Activated CD4-positive, alpha-beta T cell treated with anti-CD3 and anti-CD28 coated beads, Interleukin-2, amount 50 U/mL, for 16 hours (primary cell): Measurements from ENCODE around the gene TAF6L.
"Not testable (repeated sequence)": the region's sequence is repeated elsewhere in the genome, so short reads cannot be mapped to it uniquely, and the experiment has no call there.

Experiments used
- DNase-seq: peaks from one replicate; pipeline ENCODE4 v3.0.0-alpha.2; 2020

The TAF6L gene, protein sequence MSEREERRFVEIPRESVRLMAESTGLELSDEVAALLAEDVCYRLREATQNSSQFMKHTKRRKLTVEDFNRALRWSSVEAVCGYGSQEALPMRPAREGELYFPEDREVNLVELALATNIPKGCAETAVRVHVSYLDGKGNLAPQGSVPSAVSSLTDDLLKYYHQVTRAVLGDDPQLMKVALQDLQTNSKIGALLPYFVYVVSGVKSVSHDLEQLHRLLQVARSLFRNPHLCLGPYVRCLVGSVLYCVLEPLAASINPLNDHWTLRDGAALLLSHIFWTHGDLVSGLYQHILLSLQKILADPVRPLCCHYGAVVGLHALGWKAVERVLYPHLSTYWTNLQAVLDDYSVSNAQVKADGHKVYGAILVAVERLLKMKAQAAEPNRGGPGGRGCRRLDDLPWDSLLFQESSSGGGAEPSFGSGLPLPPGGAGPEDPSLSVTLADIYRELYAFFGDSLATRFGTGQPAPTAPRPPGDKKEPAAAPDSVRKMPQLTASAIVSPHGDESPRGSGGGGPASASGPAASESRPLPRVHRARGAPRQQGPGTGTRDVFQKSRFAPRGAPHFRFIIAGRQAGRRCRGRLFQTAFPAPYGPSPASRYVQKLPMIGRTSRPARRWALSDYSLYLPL

GRCh38 chr11:62771144-62772021 lies at the start of gene TAF6L:
Gene TAF6L (plus strand): TSS chr11:62771396. CDS start chr11:62775784, 4,388 bp downstream.
- peak; percentile 96 for DNase-seq

- no peak for DNase-seq
These were observed 49.2 kb upstream of the TAF6L start for GRCh38 chr11:62721994-62722393.

DNA sequence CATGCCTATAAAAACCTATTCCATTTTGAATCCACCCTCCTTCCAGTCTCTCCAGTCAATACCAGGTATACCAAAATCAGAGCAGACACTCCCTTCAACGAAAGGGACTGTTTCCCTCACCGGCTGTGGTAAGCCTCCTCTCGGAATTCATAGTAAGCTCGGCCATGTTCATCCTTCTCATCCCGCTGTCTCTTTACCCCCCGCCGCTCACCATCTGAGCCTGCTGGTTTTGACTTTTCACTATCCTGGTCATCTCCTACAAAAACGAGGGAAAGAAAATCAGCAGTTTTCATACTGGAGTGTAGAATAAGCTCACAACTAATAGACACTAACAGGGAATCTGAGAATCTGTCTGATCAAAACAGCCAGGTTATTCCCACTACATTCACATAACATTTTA lies 47.0 kb upstream of the TAF6L start:
- DNase-seq = no peak

DNA sequence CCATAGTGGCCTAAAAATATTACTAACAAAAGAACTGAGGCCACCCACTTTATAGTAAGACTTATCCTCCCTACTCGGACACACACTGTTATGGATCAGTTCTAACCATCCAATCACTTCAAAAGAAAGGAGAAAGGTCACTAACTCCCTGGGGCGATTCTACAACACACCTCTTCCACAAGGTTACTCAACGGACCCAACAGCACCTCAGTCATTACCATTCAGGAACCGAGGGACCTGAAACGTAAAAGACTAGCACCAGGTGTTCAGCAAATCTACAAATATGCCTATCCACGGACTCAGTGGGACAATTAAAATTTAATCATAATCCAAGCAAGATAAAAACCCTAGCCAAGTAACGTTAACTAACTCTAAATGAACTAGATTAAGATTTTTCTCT lies 45.5 kb upstream of the TAF6L start:
- DNase-seq = no peak

DNA sequence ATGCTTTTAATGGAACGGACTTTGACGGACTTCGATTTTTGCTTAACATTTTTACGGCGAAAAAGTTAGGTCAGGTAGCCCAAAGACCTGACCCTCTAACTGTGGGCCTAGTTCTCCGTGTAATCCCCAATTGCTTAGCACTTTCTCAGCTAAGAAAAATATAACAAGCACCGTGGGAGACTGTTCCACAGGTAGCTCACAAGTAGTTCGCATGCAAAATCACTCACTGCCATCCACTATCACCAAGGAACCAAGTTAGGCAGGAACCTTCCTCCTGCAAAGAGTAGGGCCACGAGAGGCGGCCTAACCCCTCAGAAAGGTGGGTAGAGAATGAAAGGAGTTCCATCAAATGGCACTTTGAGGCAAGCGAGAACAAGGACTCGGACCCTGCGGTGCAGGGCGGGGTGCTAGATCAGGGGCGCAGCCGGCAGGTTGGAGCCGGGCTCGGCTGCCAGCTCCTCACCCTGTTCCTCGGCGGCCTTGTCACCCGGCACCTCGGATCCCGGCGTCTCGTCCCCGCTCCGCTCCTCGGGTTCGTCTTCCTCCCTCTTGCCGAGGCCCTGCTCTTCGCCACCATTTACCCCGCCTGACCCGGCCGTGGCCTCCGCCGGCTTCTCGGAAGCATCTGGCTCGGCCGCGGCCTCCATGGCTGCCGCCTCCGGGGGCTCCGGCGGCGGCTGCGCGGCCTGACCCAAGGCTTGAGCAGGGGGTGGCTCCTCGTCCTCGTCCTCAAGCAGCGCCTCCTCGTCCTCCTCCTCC lies 44.9 kb upstream of the TAF6L start:
- no peak for DNase-seq

DNA sequence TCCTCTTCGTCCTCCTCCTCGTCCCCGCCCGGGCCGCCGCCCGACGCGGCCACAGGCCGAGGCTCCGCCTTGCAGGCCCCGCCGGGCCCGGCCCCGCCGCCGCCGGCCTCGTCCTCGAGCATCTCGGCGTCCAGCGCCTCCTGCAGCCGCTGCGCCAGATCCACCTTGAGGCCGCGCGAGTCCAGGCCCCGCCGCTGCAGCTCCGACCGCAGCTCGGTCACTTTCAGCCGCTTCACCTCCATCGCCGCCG lies 44.4 kb upstream of the TAF6L start:
- no peak for DNase-seq

DNA sequence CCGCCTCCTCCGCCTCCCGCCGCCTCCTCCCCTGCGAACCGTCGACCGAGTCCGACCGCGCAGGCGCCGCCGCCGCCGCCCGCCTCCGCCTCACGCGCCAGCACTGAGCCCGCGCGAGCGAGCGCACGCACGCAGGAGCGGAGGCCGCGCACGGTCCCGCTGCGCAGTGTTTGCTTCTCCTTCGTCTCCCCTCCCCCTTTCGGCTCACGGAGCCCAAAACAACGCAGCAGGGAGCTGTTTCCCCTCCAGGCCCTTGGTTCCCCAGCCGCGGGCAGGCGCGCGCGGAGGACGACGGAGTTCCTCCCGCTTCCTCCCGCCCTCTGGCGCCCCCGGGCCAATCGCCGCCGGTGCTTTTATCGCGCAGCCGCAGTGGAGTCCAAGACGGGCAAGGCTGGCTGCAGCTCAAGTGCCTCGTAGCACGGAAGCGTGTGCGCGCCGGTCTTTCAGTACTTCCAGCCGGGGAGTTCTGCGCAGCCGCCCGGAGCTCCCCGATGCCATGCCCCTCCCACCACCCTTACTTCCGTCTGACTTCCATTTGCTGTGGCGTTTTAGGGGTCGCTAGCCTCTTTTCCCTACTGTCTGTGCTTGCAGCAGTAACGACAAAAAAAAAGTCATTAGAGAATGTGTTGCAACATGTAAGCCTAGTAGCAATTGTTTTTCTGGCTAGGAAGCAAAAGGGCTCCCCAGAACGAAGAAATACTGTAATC lies 43.9 kb upstream of the TAF6L start, which contains the start of gene HNRNPUL2:
HNRNPUL2 (minus strand) TSS at position 293 of the 707 bp plus-strand sequence. CDS start 301 bp downstream, outside the sequence.
- DNase-seq = peak; percentile 99

- peak; percentile 96 for DNase-seq
These were observed 43.4 kb upstream of the TAF6L start for GRCh38 chr11:62727872-62728170.

DNA sequence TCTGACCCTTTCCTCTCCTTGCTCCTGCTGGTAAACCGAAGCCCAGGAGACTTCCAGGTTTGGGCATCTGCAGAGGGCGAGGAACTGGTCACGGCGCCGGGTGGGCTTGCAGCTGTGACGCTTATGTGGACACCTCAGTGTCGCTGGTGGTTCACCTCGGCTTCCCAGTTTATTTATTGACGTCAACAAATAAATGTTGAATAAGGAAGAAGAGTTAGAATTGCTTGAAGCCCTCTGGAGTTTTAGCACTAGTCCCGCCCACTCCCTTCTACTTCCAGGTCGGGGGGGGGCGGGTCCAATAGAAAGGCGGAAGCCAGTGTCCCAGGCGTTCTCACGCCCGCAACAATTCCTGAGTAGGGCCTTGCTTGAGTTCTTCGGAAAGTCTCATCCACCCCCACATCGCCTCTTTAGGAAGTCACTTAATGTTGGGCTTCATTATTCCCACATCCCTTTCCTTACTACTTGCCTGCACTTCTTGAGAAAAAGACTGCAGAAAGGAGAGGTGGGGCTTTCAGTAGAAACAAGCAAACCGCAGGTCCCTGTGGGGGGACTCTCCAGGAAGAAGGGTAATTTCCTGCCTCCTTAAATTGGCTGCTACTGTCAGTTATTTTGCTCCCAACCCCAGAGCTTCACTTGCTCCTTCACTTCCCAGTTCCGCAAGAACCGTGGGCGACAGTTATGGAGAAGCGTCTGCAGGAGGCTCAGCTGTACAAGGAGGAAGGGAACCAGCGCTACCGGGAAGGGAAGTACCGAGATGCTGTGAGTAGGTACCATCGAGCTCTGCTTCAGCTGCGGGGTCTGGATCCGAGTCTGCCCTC lies 42.8 kb upstream of the TAF6L start, which contains the start of gene TTC9C:
TTC9C (plus strand) TSS at position 316 of the 818 bp plus-strand sequence; CDS start at position 679, 363 bp downstream.
- peak; percentile 87 for DNase-seq

GRCh38 chr11:62730076-62730475 lies 41.1 kb upstream of the TAF6L start:
- DNase-seq = not testable (repeated sequence)

DNA sequence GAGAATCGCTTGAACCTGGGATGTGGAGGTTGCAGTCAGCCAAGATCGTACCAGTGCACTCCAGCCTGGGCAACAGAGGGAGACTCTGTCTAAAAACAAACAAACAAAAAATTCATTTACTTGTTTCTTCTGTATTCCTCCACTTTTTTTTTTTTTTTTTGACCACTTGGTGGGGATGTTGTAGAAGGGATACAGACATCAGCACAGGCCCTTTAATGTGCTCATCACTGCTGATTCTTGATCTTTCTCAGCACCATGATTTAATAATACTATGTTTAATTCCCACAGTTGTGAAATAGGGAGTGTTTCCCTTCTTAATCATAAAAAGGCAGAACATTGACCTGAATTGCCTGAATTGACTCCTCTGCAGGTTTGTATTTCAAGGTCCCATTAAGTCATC lies 38.4 kb upstream of the TAF6L start:
- DNase-seq = peak; percentile 33

DNA sequence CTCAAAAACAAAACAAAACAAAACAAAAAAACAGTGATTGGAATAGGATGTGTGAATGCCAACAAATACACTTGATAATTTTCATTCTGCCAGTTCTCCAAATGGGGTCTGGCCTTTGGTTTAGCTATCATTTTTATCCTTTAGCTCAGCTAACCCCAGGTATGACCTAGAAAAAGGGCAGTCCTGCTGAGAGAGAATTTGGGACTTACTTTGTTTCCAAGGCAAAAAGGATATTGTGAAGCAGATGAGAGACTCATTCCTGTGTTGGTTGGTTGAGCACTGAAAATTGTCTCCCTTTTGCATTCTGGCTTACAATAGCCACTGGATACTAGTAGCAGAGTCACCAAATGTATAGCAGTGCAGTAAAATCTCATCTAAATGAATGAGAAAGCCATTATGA lies 34.0 kb upstream of the TAF6L start:
- DNase-seq = no peak

- DNase-seq = no peak
These were observed 23.6 kb upstream of the TAF6L start for GRCh38 chr11:62747475-62748160.

- not testable (repeated sequence) for DNase-seq
These were observed 21.3 kb upstream of the TAF6L start for GRCh38 chr11:62749931-62750330.

- DNase-seq = no peak
These were observed 18.9 kb upstream of the TAF6L start for GRCh38 chr11:62752177-62752785.

- DNase-seq = no peak
These were observed 18.0 kb upstream of the TAF6L start for GRCh38 chr11:62752994-62753735.

GRCh38 chr11:62753736-62754603 lies 17.2 kb upstream of the TAF6L start, which contains the start of gene ZBTB3:
Gene ZBTB3 (minus strand): TSS chr11:62754160. CDS start chr11:62753664, 496 bp downstream.
- DNase-seq = peak; percentile 99

DNA sequence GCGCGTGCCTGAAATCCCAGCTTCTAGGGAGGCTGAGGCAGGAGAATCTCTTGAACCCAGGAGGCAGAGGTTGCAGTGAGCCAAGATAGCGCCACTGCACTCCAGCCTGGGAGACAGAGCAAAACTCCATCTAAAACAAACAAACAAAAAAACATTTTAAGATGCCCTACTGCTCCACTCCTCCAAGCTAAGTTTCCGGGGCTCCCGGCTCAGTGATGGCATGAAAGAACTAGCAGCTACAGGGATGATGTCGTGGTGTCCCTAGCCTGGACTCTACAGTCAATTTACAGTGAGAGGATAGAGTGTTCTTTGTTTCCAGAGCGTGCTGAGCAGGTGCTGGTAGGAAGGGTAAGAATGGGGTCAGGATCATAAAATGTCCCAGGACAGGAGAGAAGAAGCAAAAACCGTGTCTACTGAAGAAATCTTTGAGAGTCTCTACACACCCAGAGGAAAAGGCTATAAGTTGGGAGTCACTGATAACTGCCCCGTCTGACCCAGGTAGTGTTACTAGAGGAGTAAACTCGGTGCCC lies 16.0 kb upstream of the TAF6L start:
- no peak for DNase-seq
